Hindlimb muscle (tissue), 1 donor: Measurements from ENCODE around the gene LRRC10B. TPM values are rescaled to one million over a fixed set of nuclear protein-coding genes. Genes with fewer than 3 reads are reported as not detected.
"Not testable (repeated sequence)": the region's sequence is repeated elsewhere in the genome, so short reads cannot be mapped to it uniquely, and the experiment has no call there.

Source experiments
- DNase-seq: peaks from one replicate; pipeline ENCODE4 v3.0.0-alpha.2; 2013
- polyA plus RNA-seq: library from polyadenylated mRNA; unstranded; fragments of 120-200 nt; gene quantifications from one replicate; pipeline ENCODE4 v1.2.1, GENCODE V29; 2013; ENCODE audit not compliant: insufficient read length

Gene LRRC10B
- polyA plus RNA-seq, result not detected

DNA sequence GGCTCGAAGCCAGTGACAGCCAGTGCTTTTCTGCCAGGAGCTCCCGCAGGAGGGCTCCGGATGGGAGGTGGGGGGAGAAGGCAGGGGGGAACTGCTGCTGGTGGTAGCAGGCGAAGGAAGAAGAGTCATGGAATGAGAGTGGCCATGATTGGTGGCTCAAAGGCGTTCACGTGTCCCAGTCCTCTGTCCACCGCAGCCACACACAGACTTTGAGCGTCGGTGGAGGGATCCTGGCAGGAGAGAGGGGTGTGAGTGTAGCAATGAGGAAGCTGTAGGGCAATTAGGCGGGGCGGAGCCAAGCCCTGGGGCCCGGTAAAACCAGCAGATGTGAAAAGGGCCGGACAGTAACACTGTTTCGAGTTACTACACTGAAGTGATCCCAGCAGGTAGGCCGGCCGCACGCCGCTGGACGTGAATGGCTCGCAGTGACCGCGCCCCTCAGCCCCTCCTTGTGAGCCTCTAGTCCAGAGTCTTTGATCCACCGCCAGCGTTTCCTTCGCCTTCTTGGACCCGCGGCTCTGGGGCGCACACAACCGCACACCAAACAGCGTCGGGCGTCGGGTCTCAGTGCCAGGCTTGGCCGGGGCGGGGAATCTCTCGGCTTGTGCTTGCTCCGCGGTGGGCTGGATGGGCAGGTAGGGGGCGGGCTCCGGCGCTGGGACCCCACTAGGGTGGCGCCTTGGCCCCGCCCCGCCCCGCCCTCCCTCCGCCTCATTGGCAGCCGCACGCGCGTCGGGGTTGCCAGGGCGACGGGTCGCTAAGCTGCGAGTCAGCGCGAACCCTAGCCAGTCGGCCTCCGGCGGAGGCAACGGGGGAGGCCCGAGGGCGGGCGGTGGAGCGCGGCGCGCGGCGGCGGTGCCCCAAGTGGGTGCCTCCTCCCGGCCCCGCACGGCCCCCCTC is at the start of gene LRRC10B:
Gene LRRC10B, plus strand, starts transcription at position 788 of the 900 bp plus-strand sequence. CDS start 250 bp downstream, outside the sequence.
- no peak for DNase-seq

GRCh38 chr11:61460474-61460881 is 48.1 kb upstream of the LRRC10B start:
- peak; percentile 81 for DNase-seq

GRCh38 chr11:61460986-61461385 is 47.6 kb upstream of the LRRC10B start:
- DNase-seq, result no peak

DNA sequence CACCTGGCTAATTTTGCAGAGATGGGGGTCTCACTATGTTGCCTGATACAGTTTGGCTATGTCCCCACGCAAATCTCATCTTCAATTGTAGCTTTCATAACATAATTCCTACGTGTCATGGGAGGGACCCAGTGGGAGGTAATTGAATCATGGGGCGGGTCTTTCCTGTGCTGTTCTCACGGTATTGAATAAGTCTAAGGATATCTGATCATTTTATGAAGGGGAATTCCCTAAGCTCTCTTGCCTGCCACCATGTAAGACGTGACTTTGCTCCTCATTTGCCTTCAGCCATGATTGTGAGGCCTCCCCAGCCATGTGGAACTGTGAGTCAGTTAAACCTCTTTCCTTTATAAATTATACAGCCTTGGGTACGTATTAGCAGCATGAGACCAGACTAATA is 40.9 kb upstream of the LRRC10B start:
- not testable (repeated sequence) for DNase-seq

DNA sequence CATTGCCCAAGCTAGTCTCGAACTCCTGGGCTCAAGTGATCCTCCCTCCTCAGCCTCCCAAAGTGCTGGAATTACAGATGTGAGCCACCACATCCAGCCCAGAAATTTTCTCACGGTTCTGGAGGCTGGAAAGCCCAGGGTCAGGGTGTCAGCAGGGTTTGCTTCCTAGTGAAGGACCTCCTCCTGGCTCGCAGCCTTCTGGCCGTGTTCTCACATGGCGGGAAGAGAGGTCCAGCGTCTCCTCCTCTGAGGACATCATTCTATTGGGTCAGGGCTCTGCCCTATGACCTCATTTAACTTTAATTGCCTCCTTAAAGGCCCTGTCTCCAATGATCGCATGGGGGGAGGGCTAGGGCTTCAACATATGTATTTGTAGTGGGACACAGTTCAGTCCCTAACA is 40.5 kb upstream of the LRRC10B start:
- no peak for DNase-seq

DNA sequence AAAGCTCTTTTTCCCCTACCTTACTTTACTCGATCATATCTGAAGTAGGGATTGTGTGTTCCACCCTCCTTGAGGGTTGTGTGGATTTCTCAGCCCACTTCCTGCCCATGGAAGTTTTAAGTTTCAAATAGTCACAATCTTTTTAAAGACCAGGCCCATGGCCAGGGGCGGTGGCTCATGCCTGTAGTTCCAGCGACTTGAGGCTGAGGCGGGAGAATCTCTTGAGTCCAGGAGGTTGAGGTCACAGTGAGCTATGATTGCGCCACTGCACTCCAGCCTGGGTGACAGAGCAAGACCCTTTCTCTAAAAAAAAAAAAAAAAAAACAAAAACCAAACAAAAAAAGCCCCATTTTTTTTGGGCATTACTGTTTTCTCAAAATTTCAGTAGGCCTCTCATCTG is 36.3 kb upstream of the LRRC10B start:
- DNase-seq, result no peak

- peak; percentile 64 for DNase-seq
Observed at GRCh38 chr11:61472868-61473267, 35.7 kb upstream of the LRRC10B start.

- no peak for DNase-seq
Observed at GRCh38 chr11:61473370-61474012, 35.1 kb upstream of the LRRC10B start.

- no peak for DNase-seq
Observed at GRCh38 chr11:61474013-61474643, 34.4 kb upstream of the LRRC10B start.

- DNase-seq, result no peak
Observed at GRCh38 chr11:61475433-61475832, 33.1 kb upstream of the LRRC10B start.

DNA sequence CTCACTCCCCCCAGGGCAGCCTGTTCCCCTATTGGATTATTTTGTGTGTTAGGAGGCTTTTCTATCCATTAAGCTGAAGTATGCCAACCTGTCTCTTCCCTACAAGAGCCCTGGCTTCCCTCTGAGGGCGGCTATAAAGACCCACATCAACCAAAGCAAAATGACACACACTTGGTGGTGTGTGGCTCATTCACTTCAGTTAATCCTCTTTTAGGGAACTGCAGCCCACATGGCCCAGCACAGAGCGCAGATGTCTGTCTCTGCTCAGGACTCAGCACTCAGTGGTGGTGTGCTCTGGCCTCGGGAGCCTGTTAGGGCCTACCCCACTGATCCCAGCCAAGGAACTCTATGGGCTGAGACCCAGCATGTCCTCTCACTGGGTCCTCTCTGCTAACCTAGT is 32.2 kb upstream of the LRRC10B start:
- DNase-seq, result no peak

DNA sequence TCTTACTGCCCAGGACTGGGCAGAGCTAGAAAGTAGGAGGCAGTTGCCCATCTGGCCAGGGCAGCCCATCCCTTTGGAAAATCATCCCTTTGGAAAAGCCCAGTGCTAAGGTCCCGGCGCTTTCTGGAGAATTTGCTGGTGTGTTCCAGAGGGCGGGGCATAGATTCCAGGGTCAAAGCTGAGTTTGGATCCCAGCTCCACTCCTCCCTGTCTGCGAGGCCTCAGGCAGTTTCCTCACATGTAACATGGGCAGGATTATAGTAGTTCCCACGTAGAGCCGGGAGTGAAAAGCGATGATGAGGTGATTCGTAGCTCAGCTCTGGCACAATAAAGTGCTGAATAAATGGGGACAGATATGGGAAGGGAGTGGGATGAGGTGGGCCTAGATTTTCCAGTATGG is 31.4 kb upstream of the LRRC10B start:
- no peak for DNase-seq

DNA sequence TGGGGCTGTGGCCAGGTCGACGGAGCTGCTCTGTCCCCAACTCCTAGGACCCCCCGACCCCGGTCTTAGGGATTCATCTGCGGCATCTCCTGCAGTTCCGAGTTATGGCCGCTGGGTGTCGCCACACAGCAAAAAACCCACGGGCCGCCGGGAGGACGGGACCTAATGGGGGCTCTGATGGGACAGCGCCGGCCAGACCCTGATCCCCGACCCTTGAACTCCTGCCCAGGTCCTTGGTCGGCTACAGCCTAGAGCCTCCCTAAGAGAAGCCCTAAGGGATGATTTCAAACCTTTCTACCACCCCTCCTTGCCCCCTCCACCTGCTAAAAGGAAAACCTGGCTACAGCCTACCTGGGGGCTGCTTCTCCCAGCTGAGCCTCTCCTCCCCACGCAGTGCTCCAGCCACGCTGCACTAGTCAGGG is 30.8 kb upstream of the LRRC10B start:
- DNase-seq, result no peak

- not testable (repeated sequence) for DNase-seq
Observed at GRCh38 chr11:61479360-61480058, 29.0 kb upstream of the LRRC10B start.

DNA sequence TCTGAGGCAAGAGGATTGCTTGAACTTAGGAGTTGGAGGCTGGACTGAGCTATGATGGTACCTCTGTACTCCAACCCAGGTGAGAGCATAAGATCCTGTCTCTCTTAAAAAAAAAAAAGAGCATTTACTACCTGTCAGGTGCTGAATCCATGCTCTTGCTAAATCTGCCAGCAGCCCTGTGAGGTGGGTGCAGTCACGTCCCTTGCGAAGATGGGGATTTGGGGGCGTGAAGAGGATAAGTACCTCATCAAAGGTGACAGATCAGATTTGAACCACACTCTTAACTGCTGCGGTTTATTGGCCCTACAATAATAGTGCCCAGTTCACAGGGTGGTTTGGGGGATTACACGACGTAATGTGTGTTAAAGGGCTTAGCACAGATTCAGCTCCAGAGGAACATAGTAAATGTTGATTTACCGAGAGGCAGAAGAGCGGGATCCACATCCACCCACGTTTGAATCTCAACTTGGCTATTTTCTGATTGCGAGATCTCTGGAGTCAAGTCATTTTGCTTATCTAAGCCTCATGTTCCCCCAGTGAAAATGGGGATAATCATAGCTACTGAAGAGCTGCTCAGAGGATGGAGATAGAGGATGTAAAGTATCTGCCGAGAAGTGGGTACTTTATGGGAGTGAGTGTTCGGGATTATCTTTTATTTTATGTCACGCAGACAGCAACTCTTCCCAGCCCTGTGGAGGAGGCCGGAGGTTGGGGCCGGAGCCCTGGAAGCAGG is 28.1 kb upstream of the LRRC10B start:
- no peak for DNase-seq

DNA sequence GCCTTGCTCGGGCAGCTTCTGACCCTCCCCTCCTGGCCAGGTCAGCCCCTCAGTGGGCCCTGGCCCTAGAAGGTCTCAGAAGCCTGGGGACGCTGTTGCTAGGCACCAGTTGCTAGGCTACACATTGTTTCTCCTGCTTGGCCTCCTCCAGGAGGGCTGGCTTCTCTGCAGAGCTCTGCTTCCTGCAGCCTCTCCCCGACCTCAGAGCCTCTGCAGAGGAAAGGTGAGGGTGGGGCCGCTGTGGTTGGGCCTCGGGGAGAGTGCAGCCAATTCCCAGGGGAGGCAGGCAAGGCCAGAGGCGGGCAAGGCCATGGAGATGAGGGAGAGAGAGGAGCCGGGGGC is 27.6 kb upstream of the LRRC10B start:
- DNase-seq, result peak; percentile 46

GRCh38 chr11:61481806-61482205 is 26.7 kb upstream of the LRRC10B start:
- DNase-seq, result no peak

GRCh38 chr11:61482513-61482912 is 26.0 kb upstream of the LRRC10B start:
- no peak for DNase-seq

- no peak for DNase-seq
Observed at GRCh38 chr11:61484541-61484940, 24.0 kb upstream of the LRRC10B start.

GRCh38 chr11:61485080-61485479 is 23.5 kb upstream of the LRRC10B start:
- no peak for DNase-seq

DNA sequence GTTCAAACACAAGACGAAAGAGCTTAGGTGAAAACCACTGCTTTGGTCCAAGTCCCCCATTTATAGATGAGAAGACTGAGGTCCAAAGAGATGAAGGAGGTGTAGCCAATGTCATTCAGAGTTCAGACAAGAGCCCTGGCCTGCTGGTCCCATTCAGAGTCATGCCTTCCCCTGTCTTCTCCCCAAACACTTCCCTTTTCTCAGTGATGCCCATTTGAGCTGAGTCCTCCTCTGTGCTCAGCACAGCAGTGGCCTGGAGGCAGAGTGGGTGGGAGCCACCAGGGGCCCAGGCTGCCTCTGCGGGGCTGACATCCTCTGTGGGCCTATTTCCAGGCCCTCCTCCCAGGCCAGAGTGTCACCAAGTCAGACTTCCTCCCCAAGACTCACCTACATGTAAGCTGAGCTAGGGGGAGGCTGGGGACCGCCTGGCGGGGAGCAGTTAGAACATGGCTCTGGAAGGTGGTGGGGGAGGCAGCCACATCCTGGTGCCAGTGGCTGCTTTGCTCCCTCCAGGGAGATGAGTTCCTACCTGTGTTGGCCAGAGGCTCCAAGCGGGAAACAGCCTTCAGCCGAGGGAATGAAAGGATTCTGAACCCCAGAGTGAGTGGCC is 22.4 kb upstream of the LRRC10B start:
- DNase-seq, result no peak

- no peak for DNase-seq
Observed at GRCh38 chr11:61486779-61487178, 21.8 kb upstream of the LRRC10B start.
